ENCODE measurements around the gene P4HB.

DNA sequence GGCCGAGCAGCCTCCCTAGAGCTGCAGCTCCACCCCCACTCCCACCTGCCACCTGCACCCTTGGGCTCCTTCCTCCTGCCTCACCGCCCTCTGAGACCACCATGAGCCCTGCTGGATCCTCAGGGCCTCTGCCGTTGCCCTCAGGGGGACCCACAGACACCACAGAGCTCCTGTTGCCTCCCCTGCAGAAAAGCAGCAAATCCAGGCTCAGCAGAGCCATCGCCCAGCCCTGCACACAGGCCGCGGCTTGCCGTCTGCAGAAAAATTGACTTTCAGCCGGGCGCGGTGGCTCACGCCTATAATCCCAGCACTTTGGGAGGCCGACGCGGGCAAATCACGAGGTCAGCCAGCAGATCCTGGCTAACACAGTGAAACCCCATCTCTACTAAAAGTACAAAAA is 18.5 kb downstream of the P4HB start:
- TF ChIP-seq, protein P1, sequence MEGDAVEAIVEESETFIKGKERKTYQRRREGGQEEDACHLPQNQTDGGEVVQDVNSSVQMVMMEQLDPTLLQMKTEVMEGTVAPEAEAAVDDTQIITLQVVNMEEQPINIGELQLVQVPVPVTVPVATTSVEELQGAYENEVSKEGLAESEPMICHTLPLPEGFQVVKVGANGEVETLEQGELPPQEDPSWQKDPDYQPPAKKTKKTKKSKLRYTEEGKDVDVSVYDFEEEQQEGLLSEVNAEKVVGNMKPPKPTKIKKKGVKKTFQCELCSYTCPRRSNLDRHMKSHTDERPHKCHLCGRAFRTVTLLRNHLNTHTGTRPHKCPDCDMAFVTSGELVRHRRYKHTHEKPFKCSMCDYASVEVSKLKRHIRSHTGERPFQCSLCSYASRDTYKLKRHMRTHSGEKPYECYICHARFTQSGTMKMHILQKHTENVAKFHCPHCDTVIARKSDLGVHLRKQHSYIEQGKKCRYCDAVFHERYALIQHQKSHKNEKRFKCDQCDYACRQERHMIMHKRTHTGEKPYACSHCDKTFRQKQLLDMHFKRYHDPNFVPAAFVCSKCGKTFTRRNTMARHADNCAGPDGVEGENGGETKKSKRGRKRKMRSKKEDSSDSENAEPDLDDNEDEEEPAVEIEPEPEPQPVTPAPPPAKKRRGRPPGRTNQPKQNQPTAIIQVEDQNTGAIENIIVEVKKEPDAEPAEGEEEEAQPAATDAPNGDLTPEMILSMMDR (IDR thresholded peaks at IDR 0.05 in 4 of 5, conservative IDR thresholded peaks at IDR 0.05 in 1 of 5): no peak
- no peak for TF ChIP-seq POLR2A (IDR thresholded peaks at IDR 0.05)

All from gastrocnemius medialis (tissue), 4 donors.